ENCODE results near the gene PLPP1. TPM values are rescaled to one million over a fixed set of nuclear protein-coding genes. Genes with fewer than 3 reads are reported as not detected.
A peak's percentile ranks its signal among the peaks of the same experiment; 100 is the strongest.
"Not testable (repeated sequence)": the region's sequence is repeated elsewhere in the genome, so short reads cannot be mapped to it uniquely, and the experiment has no call there.

PLPP1 gene
- total RNA-seq, 1 experiment from 2014 or later: 12.8 TPM

- Histone ChIP-seq H3K9me3 (no peaks in the 10 kb centered on the region), H3K4me3 (no peak overlapping the region), H3K36me3 (no peaks in the 10 kb centered on the region; the same call in 1 of the 2 replicates), H3K27me3 (no peaks in the 10 kb centered on the region)
- no peak for DNase-seq
Measured at GRCh38 chr5:55520117-55520839, 14.5 kb downstream of the PLPP1 start.

DNA sequence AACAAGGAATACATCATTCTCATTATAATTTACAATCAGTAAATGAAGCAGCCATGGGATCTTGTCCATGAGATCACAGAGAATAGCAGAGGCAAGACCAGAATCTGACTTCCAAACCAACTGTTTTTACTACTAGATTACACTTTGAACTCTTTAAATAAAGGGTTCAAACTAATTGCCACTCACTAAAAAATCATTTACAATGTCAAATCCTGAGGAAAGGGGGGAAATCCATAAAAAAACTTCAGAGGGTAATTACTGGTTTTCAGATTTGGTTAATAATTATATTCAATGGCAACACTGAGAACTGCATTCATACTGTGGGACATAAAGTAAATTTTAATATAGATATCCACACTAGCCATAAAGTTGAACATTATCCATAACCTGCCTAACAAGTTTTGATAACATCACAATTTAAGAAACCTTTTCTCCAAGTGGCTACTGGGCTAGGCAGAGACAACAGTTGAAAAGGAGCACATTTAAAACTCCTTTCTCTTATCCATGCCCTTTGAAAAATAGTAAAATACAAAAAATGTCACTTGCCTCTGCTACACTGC is 15.9 kb downstream of the PLPP1 start:
- Histone ChIP-seq H3K36me3 (no peaks in the 10 kb centered on the region; the same call in 1 of the 2 replicates), H3K27me3 (no peaks in the 10 kb centered on the region), H3K4me3 (no peak overlapping the region), H3K9me3 (no peaks in the 10 kb centered on the region)
- DNase-seq: no peak

- H3K27me3 ChIP-seq: no peaks in the 10 kb centered on the region
- H3K4me3 ChIP-seq: no peak overlapping the region
- H3K36me3 ChIP-seq: no peaks in the 10 kb centered on the region; the same call in 1 of the 2 replicates
- no peaks in the 10 kb centered on the region for H3K9me3 ChIP-seq
- DNase-seq: no peak
Measured at GRCh38 chr5:55517804-55518203, 17.0 kb downstream of the PLPP1 start.

GRCh38 chr5:55511010-55511409 is 23.8 kb downstream of the PLPP1 start:
- Histone ChIP-seq H3K36me3 (no peaks in the 10 kb centered on the region), H3K27me3 (no peaks in the 10 kb centered on the region), H3K4me3 (no peak overlapping the region), H3K9me3 (no peaks in the 10 kb centered on the region)
- no peak for DNase-seq

GRCh38 chr5:55510523-55510880 is 24.3 kb downstream of the PLPP1 start:
- Histone ChIP-seq H3K36me3 (no peaks in the 10 kb centered on the region), H3K4me3 (no peak overlapping the region)

GRCh38 chr5:55509796-55510522 is 24.8 kb downstream of the PLPP1 start:
- peak; percentile 16 for DNase-seq
- Histone ChIP-seq H3K27me3 (no peaks in the 10 kb centered on the region), H3K4me3 (no peak overlapping the region), H3K36me3 (no peaks in the 10 kb centered on the region), H3K9me3 (no peaks in the 10 kb centered on the region)

More at GRCh38 chr5:55510523-55510880, 24.3 kb downstream of the PLPP1 start:
- Histone ChIP-seq H3K9me3 (no peaks in the 10 kb centered on the region), H3K27me3 (no peaks in the 10 kb centered on the region)
- DNase-seq: no peak

DNA sequence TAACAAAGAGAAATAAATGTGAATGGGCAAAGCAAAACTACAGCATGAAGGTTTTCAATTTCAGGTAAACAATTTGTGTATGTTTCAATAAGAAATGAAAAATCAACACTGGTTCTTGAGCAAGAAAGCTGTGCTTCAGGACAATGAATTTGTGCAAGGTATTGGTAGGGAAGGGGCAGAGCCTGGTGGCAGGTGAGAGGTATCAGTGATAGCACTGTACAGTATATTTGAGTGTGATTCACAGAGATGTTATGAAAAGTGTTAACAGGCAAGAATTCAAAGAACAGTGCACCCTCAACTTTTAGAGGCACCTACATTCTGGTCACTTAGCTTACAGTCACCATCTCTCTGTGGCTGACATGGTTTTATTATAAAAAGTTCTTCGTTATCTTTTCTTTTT is 25.7 kb downstream of the PLPP1 start:
- Histone ChIP-seq H3K9me3 (no peaks in the 10 kb centered on the region), H3K27me3 (no peaks in the 10 kb centered on the region), H3K4me3 (no peak overlapping the region), H3K36me3 (no peaks in the 10 kb centered on the region)
- DNase-seq: no peak

DNA sequence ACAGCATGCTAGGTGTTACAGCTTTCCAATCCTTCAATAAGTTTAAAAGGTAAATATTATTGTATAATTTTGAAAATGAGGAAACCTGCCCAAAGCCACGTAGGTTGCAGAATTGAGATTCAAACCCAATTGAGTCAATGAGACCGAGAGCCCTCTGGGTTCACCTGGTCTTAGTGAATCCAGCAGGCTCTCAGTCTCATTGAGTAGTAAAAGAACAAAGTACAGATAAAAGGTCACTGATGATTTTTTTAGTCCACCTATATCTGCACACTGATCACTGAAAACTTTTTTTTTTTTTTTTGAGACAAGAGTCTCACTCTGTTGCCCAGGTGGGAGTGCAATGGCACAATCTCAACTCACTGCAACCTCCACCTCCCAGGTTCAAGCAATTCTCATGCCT is 27.2 kb downstream of the PLPP1 start:
- Histone ChIP-seq H3K9me3 (no peaks in the 10 kb centered on the region), H3K27me3 (no peaks in the 10 kb centered on the region), H3K36me3 (no peaks in the 10 kb centered on the region), H3K4me3 (no peak overlapping the region)
- DNase-seq: no peak

DNA sequence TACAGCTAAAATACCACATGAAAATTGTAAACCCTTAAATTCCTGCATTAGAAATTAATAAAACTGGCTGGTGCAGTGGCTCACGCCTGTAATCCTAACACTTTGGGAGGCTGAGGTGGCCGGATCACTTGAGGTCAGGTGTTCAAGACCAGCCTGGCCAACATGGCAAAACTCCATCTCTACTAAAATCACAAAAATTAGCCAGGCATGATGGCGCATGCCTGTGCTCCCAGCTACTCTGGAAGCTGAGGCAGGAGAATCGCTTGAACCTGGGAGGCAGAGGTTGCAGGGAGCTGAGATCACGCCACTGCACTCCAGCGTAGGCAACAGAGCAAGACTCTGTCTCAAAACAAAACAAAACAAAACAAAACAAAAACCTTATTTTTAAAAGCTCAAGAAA is 29.1 kb downstream of the PLPP1 start:
- not testable (repeated sequence) for H3K27me3 ChIP-seq, H3K9me3 ChIP-seq, H3K4me3 ChIP-seq, H3K36me3 ChIP-seq, DNase-seq

GRCh38 chr5:55503917-55504316 is 30.8 kb downstream of the PLPP1 start:
- not testable (repeated sequence) for H3K27me3 ChIP-seq, H3K4me3 ChIP-seq, H3K9me3 ChIP-seq, H3K36me3 ChIP-seq, DNase-seq

DNA sequence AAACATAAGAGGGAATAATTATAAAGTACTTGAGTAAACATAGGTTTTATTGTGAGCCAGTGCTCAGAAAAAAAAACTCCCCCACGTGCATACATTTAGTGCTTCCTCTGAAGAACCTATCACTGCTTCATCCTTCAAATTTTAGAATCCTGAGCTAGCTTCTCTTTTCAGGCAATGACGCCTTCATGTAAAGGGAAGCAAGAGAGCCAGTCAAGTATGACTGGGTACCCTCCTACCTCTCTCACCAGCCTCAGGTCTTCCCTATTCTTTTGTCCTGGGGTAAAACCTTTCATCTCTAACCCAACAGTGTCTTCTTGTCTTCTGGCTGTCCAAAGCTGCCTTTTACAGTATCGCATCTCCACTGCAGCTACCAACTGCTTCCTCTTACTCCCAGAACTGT is 32.0 kb downstream of the PLPP1 start:
- no peaks in the 10 kb centered on the region for H3K36me3 ChIP-seq
- H3K4me3 ChIP-seq: no peak overlapping the region
- H3K9me3 ChIP-seq: no peaks in the 10 kb centered on the region
- no peaks in the 10 kb centered on the region for H3K27me3 ChIP-seq
- DNase-seq: no peak

GRCh38 chr5:55498457-55498856 is 36.3 kb downstream of the PLPP1 start:
- no peak overlapping the region for H3K4me3 ChIP-seq

DNA sequence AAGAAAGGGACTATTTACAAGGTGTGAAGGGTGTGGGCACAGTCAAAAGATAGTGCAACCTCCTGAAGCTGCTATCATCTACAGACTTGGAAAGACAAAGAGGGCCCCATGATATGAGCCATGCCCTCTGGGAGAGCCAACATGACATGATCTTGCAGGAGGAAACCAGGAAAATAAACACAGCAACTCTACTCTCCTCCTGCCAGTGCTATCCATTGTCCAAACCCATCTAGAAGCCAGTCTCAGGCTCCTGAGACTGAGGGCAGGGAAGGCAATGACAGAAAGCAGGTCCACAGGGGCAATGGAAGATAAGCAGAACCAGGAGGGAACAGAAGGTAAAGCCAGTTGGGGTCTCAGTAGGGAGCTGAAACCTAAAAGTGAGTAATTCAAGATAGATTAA is 37.1 kb downstream of the PLPP1 start:
- Histone ChIP-seq H3K27me3 (no peaks in the 10 kb centered on the region), H3K4me3 (no peak overlapping the region), H3K36me3 (no peaks in the 10 kb centered on the region), H3K9me3 (no peaks in the 10 kb centered on the region)
- DNase-seq: no peak

More at GRCh38 chr5:55498457-55498856, 36.3 kb downstream of the PLPP1 start:
- Histone ChIP-seq H3K9me3 (no peaks in the 10 kb centered on the region), H3K27me3 (no peaks in the 10 kb centered on the region), H3K36me3 (no peaks in the 10 kb centered on the region)
- DNase-seq: no peak

DNA sequence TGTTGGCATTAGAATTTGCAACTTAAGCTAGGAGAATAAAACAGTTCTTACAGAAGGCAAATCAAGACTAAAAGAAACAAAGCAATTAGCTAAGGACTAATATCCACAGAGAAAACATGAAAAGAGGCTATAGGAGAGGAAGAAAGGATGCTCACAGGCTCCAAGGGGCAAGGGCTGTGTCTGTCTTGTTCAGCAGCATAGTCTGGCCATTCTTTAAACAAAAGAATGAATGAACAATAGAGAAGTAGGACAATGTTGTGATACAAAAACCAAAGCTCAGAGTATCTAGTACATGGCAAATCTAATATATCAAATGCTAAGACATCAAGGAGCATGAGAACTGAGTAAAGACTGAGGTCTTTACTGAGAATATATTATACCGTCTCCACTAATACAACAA is 39.5 kb downstream of the PLPP1 start:
- Histone ChIP-seq H3K9me3 (no peaks in the 10 kb centered on the region), H3K27me3 (no peaks in the 10 kb centered on the region), H3K4me3 (no peak overlapping the region), H3K36me3 (0 out of 2 replicates have a peak, but pooled peaks cover 3% of the 10 kb centered on the region)
- DNase-seq: no peak

- no peak for DNase-seq
- Histone ChIP-seq H3K9me3 (no peaks in the 10 kb centered on the region), H3K4me3 (no peak overlapping the region), H3K27me3 (no peaks in the 10 kb centered on the region), H3K36me3 (0 out of 2 replicates have a peak, but pooled peaks cover 3% of the 10 kb centered on the region)
Measured at GRCh38 chr5:55492449-55492848, 42.3 kb downstream of the PLPP1 start.

DNA sequence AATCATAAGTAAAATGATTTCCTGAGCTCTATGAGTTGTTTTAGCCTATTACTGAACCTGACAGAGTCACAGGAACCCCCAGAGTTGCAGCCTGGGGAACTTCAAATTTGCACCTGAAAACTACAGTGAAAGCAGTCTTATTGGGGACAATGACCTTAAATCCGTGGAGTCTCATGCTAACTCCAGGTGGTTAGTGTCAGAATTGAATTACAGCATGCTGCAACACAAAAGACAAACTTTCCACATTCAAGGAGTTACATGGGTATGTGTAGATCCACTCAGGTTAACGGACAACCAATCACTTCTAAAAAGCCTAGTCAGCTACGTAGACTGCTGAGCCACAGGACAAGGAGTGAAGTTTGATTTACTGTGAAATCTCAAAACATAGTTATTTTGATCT is 49.7 kb downstream of the PLPP1 start:
- Histone ChIP-seq H3K36me3 (no peaks in the 10 kb centered on the region), H3K27me3 (no peaks in the 10 kb centered on the region), H3K4me3 (no peak overlapping the region), H3K9me3 (no peaks in the 10 kb centered on the region)
- DNase-seq: no peak

DNA sequence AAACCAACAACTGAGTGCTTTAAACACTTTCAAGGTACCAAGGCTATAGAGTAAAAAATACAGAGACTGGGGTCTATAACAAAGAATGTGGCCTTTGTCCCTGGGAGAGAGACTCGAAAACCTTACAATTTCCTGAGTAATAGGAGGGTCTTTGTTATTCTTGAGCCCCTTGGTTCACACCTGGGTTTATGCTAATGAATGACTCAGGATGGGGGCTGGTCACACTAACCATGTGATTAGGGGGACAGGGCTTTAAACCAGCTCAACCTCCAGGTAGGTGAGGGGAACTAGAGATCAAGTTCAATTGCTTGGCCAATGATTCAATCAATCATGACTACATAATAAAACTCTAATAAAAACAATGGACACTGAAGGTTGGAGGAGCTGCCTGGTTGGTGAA is 50.2 kb downstream of the PLPP1 start:
- Histone ChIP-seq H3K27me3 (no peaks in the 10 kb centered on the region), H3K4me3 (no peak overlapping the region), H3K36me3 (no peaks in the 10 kb centered on the region), H3K9me3 (no peaks in the 10 kb centered on the region)
- no peak for DNase-seq

GRCh38 chr5:55483885-55484284 is 50.9 kb downstream of the PLPP1 start:
- DNase-seq: no peak
- no peaks in the 10 kb centered on the region for H3K9me3 ChIP-seq
- H3K36me3 ChIP-seq: no peaks in the 10 kb centered on the region

More at GRCh38 chr5:55483885-55484284, 50.9 kb downstream of the PLPP1 start:
- H3K4me3 ChIP-seq: no peak overlapping the region
- H3K27me3 ChIP-seq: no peaks in the 10 kb centered on the region

All from MG63 (cell line).